NT2/D1 (cell line): ENCODE data around the gene CORO7.

Experiments
- YY1 ChIP-seq: IDR thresholded peaks from 2 replicates; pipeline ENCODE4 v1.6.1; 2011; ENCODE audit not compliant: insufficient read length, insufficient read depth
- ZNF274 ChIP-seq: IDR thresholded peaks from 2 replicates; pipeline ENCODE4 v1.6.1; 2011; ENCODE audit warnings: mild to moderate bottlenecking, low read depth, low read length

DNA sequence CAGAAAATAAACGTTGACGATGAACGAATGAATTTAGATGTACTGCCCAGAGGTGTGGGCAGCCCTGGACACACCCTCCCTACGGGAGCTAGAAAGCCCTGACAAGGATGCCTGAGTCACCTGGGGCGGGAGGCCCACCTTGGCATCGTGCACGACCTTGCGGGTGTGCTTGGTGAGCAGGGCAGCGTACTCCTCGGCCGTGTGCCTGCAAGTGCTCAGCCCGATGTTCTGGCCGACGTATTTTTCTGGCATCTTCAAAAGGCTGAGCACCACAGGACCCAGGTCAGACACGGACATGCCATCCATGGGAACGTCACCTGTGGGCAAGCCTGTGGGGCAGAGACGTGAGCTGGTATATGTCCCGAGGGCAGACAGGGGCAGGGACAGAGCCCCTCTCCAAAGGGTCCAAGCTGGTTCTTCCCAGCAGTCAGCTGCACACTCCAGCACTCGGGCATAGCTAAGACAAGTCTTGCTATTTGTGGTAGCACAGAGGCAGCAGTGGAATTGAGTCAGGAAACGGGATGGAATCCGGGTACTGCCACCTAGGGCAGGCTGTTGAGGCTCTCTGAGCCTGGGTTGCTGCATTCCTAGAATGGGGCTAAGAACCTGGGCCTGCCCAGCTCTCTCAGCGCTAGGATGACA lies 47.2 kb upstream of the CORO7 start:
- no peak for TF ChIP-seq ZNF274
- TF ChIP-seq YY1 = no peak
